HL-60 (cell line): ENCODE data around the gene HSPA4.

Experiments
- DNase-seq, 2 experiments: peaks; one replicate each; pipeline ENCODE4 v3.0.0-alpha.2; 2010 to 2020; ENCODE audit warnings: low read depth in 1 of 2, low spot score in 1 of 2
- H3K27ac ChIP-seq: fragments of 250-450 bp; sonication (Bioruptor Pico); replicated peaks from 2 replicates; pipeline ENCODE4 v1.5.1; 2020; ENCODE audit warnings: mild to moderate bottlenecking, moderate library complexity
- H3K27me3 ChIP-seq: fragments of 250-450 bp; sonication (Bioruptor Pico); 2 replicates; pipeline ENCODE4 v1.5.1; 2021; ENCODE audit warnings: mild to moderate bottlenecking, moderate library complexity; ENCODE audit not compliant: insufficient read depth, poor library complexity, severe bottlenecking
- H3K4me3 ChIP-seq: replicated peaks from 2 replicates; pipeline ENCODE4 v1.5.1; 2011; ENCODE audit warnings: mild to moderate bottlenecking, control low read depth, low read length; ENCODE audit not compliant: insufficient read depth
- CTCF ChIP-seq: IDR thresholded peaks from one replicate; pipeline ENCODE4 v1.5.1; 2011; ENCODE audit warnings: low read length, control low read depth, inconsistent platforms; ENCODE audit not compliant: insufficient read depth
- GABPA ChIP-seq: IDR thresholded peaks from 2 replicates; pipeline ENCODE4 v1.6.1; 2012; ENCODE audit warnings: low read depth
- POLR2AphosphoS5 ChIP-seq: IDR thresholded peaks from 2 replicates; pipeline ENCODE4 v1.6.1; 2012; ENCODE audit warnings: low read depth
- REST ChIP-seq: IDR thresholded peaks from 2 replicates; pipeline ENCODE4 v1.6.1; 2012; ENCODE audit warnings: low read depth; ENCODE audit not compliant: insufficient replicate concordance
- SPI1 ChIP-seq: IDR thresholded peaks from 2 replicates; pipeline ENCODE4 v1.6.1; 2012; ENCODE audit warnings: low read depth, mild to moderate bottlenecking, borderline replicate concordance

HSPA4 gene

GRCh38 chr5:133056891-133057290 is 5.1 kb downstream of the HSPA4 start:
- no peak overlapping the region for H3K4me3 ChIP-seq
- no peak for TF ChIP-seq POLR2AphosphoS5
- TF ChIP-seq SPI1, result no peak
- no peak for TF ChIP-seq REST
- no peak for TF ChIP-seq GABPA
- no peak for TF ChIP-seq CTCF
- no peak for DNase-seq

GRCh38 chr5:133059621-133060020 is 7.8 kb downstream of the HSPA4 start:
- TF ChIP-seq REST, result no peak
- no peak for TF ChIP-seq CTCF
- TF ChIP-seq GABPA, result no peak
- TF ChIP-seq POLR2AphosphoS5, result no peak
- TF ChIP-seq SPI1, result no peak
- Histone ChIP-seq H3K27ac (no peak overlapping the region), H3K4me3 (no peak overlapping the region), H3K27me3 (no peaks in the 10 kb centered on the region)
- DNase-seq, result no peak

More at GRCh38 chr5:133056891-133057290, 5.1 kb downstream of the HSPA4 start:
- Histone ChIP-seq H3K27me3 (no peaks in the 10 kb centered on the region), H3K27ac (no peak overlapping the region)

GRCh38 chr5:133062276-133062675 is 10.5 kb downstream of the HSPA4 start:
- H3K27ac ChIP-seq, result no peak overlapping the region

More at GRCh38 chr5:133062276-133062675, 10.5 kb downstream of the HSPA4 start:
- H3K4me3 ChIP-seq, result no peak overlapping the region
- peak in 1 of 2 experiments; percentile 18 for DNase-seq
- TF ChIP-seq POLR2AphosphoS5, result no peak
- no peak for TF ChIP-seq REST
- TF ChIP-seq SPI1, result peak; percentile 24; the same call in 1 of the 2 replicates
- no peaks in the 10 kb centered on the region for H3K27me3 ChIP-seq
